Posterior cingulate gyrus (tissue), 11 donors: Measurements from ENCODE around the gene HLA-DPA1.
A peak's percentile ranks its signal among the peaks of the same experiment; 100 is the strongest.

Experiments
- DNase-seq, 10 donors: peaks; one replicate each; pipeline versions ENCODE4 v3.0.0 to v3.0.0-alpha.2; 2020 to 2021; ENCODE audit warnings: mixed read lengths in 3 of 10
- intact Hi-C: fragments of 100-400 bp; cut with DNase I; formaldehyde crosslinking; loops from one replicate; pipeline ENCODE4 v1.15.1; 2023

The HLA-DPA1 gene

DNA sequence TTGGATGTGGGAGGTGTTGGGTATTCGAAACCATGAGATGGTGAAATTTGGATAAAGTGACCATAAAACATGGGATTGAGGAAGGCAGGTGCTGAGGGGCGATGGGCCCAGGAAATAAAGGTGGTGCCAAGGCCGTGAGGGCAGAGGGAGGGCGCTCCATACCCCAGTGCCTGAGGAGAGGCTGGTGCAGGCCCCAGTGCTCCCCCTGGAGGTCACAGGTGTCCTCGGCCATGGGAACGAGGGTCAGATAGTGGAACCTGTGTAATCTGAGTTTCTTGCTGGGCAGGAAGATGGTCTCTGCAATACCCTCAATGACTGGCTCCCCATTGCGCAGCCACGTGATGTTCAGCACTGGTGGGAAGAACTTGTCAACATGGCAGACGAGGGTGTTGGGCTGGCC, 18.5 kb upstream of the HLA-DPA1 start:
- intact Hi-C loops = no loop called here
- no peak for DNase-seq

DNA sequence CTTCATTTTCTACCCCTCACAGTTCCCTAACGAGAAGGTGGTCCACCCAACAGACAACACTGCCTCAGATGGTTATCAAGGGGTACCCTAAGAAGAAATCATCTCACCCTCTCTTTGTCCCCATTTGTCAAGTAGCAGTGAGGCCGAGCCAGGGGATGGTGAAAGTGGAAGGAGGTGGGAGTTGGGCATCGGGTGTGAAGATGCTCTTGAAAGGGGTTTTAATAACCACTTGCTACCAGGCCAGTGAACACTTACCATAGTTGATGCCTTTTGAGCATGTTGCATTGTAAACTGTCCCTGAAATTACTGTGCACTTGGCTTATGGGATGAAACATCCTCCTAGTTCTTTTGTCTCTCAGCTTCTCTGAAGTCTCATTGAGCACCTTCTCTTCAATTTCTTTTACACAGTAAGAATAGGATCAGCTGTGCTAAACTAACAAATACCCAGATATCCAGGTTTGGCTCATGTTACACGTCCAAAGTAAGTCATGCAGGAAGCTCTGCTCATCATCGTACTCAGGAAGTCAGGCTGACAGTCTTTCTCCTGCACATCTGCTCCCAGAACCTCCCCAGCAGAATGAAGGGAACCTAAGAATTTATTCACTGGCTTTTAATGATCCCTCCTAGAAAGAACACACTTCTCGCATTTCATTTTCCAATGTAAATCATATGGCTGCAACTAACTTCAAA, 15.6 kb upstream of the HLA-DPA1 start:
- intact Hi-C loops = loop anchor here (10.0 kb wide), 1 partner anchor 74 kb away; no protein-coding TSS in a partner anchor

DNA sequence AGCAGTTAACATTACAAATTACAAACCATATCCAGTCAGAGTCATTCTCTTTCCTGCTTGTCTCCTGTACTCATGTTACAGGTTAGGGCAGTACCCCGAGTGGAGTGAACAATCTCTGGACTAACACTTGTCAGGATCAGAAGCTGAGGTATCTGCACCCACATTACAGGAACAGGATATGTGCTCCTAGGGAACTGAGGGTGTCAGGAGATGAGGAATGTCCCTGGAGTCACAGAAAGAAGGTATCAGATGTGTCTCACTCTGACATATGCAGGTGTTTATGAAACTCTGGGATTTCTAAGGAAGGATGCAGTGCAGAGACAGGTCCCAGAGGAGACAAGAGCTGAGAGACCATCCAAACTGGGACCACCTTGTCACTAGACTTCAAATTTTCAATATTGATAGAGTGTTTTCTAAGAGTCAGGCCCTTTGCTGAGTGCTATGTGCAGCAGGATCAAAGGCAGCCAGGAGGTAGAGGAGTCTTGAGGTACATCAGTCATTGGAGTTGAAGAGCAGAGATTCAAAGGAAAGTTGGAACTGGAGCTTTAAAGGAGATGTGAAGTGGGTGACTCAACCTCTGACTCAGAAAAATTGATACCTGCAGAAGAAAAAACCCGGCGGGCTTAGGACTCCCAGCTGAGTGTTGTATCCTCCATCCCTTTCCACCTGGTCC, 14.9 kb upstream of the HLA-DPA1 start:
- intact Hi-C loops = loop anchor here (10.0 kb wide), 1 partner anchor 74 kb away; no protein-coding TSS in a partner anchor
- no peak for DNase-seq

More for the DNA sequence above, 15.6 kb upstream of the HLA-DPA1 start:
- no peak for DNase-seq

DNA sequence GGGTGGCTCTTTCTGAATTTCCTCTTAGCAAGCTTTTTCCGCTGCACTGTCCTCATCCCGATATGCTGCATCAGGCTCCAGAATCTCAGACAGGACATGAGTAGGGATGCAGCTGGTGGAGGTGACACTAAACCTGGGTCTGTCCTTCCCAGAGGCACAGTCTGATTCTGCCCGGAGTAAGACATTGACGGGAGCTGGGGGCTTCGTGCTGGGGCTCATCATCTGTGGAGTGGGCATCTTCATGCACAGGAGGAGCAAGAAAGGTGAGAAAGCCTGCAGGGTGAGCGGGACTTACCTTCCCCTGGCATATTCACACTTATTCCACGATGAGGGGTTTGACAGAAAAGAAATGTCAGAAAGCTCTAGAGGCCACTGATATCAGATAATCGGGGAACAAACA, 12.2 kb upstream of the HLA-DPA1 start:
- intact Hi-C loops = loop anchor here (10.0 kb wide), 1 partner anchor 71 kb away; no protein-coding TSS in a partner anchor
- DNase-seq = no peak

DNA sequence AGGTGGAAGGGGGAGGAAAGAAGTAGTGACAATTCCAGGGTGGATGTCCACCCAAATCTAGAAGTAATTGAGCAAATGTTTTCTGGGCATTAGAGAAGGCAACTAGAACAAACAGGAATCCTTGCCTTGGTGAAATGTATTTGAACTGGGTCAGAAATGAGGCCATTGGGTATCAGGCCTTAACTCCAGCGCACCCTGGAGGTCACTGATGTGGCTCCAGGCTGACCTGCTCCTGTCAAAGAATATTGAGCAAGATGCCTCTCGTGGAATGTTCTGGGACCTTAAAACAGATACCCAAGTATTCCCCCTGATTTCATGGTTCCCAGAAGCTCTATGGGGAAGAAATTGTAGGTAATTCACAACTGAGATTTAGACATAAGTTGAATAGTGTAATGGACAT, 9.3 kb upstream of the HLA-DPA1 start:
- intact Hi-C loops = loop anchor here (10.0 kb wide), 1 partner anchor 68 kb away; no protein-coding TSS in a partner anchor
- DNase-seq = no peak

DNA sequence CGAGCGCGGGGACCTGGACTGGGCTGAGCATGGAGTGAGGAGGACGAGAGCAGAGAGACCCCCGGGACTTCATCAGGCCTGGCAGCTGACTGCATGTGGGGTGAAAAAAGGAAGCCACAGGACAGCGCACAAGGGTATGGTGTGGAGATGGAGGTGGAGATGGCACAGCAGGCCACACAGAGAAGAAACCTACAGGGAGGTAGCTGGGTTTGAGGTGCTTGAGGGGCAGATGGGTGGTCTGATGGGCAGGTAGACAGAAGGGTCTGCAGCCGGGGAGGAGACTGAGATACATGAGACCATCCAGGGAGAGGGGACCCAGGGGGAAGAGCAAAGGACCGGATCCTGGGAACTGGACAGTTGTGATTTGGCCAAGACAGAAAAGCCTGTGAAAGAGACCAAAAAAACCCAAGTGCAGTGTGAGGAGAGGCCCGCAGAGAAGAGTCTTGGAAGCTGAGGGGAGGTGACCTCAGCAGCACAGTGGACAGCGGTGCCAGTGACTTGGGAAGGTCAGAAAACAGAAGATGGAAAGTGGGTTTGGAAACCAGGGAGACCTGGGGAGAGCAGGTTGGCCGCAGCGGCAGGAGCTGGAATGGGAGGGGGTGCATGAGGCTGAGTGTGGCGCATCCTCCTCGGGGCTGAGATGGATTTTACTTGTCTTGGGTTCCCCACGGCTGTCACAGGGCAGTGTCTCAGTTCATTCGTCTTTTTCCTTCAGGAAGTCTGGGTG, 7.8 kb upstream of the HLA-DPA1 start:
- intact Hi-C loops = loop anchor here (10.0 kb wide), 1 partner anchor 66 kb away; no protein-coding TSS in a partner anchor
- DNase-seq = no peak

DNA sequence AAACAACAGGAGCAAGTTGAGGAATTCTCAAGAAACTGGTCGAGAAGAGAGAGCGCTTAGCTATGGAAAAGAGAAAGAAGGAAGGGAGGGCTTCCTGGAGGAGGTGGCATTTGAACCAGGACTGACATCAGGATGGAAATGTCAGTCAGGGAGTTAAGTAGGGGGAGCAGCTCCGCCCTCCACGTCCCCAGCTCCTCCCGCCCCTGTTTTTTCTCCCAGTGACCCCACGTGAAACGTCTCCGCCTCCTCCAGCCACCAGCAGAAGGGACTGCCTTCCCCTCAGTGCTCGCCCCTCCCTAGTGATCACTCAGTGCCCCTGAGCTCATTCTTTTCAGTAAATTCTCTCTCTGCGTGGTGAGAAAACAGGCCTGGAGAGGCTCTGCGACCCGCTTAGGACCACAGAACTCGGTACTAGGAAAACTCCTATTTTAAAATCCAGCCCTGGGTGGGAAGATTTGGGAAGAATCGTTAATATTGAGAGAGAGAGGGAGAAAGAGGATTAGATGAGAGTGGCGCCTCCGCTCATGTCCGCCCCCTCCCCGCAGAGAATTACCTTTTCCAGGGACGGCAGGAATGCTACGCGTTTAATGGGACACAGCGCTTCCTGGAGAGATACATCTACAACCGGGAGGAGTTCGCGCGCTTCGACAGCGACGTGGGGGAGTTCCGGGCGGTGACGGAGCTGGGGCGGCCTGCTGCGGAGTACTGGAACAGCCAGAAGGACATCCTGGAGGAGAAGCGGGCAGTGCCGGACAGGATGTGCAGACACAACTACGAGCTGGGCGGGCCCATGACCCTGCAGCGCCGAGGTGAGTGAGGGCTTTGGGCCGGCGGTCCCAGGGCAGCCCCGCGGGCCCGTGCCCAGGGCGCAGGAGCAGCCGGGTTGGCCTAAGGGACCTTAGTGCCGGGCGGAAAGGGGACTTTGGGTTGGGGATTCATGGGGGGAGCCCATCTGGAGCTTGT, 7.0 kb upstream of the HLA-DPA1 start:
- intact Hi-C loops = loop anchor here (10.0 kb wide), 1 partner anchor 66 kb away; no protein-coding TSS in a partner anchor
- DNase-seq = peak in 7 of 10 donors; percentile 26 to 89 (median 43)

DNA sequence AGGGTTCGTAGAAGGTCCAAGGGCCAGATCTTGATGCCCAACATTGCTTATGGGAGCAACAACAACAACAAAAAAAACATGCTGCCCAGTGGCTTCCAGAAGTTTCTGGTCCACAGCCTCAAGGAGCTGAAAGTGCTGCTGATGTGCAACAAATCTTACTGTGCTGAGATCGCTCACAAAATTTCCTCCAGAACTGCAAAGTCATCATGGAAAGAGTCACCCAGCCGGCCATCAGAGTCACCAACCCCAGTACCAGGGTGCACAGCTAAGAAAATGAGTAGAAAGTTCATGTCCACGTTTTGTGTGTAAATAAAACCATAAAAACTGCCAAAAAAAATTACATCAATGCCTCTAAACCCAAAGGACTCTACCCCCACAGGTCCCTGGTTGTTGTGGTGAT, 6.1 kb upstream of the HLA-DPA1 start:
- intact Hi-C loops = no loop called here
- no peak for DNase-seq

DNA sequence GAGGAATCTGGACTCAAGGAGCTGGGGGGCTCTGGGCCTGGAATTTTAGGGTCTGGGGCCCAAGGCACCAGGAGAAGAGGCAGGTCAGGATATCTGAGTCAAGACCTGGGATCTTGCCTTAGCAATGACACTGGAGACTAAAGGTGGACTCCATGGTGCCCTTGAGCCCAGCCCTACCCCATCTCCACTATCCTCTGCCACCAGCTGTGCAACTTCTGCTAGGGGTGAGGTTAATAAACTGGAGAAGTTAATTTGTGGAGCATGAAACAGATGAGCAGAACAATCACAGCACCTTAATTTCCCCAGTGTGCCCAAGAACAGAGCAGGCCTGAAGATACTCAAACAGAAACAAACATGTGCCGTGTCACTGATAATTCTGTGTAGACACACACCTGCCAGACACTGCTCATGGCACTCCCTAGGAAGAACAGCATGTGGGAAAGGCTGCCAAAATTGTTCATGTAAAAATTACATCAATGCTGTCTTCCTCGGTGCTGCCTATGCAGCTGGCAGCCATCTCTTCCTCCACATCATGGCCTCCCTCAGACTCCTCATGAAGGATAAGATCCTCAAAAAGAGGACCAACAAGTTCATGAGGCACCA, 5.6 kb upstream of the HLA-DPA1 start:
- DNase-seq = no peak
- intact Hi-C loops = no loop called here

DNA sequence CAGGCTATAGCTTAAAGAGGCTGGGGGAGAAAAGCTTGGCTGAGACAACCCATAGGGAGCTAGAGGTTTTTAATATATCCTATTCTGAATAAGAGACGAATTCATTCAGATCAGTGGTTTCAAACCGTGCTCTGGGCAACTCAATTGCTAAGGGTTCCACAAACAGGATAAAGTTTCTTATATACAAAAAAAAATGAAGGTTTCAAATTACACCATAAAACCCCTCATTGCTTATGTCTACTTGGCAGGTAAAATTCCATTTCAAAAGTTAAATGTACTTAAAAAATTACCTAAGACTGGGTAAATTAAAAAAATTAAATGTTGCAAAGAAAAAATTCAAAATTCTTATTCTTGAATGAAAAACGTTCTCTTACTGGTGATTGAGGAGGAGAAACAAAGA, 5.0 kb upstream of the HLA-DPA1 start:
- no peak for DNase-seq
- intact Hi-C loops = no loop called here

DNA sequence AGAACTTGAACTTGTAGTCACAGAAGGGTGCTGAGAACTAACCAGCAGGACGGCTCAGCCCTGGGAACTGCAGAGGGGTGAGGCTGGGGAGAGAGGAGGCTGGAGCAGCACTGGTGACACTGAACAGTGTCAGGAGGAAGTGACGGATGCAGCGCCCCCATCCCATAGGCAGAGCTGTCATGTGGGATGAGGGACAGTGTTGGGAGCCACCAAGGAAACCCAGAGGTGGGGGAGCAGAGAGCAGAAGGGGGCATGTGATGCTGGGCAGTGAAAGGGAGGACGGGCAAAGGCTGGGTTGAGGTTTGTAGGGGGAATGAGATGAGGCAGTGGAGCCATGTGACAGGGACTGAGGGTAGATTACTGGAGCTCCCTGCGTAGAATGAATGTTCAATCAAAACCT, 4.5 kb upstream of the HLA-DPA1 start:
- no peak for DNase-seq
- intact Hi-C loops = no loop called here

DNA sequence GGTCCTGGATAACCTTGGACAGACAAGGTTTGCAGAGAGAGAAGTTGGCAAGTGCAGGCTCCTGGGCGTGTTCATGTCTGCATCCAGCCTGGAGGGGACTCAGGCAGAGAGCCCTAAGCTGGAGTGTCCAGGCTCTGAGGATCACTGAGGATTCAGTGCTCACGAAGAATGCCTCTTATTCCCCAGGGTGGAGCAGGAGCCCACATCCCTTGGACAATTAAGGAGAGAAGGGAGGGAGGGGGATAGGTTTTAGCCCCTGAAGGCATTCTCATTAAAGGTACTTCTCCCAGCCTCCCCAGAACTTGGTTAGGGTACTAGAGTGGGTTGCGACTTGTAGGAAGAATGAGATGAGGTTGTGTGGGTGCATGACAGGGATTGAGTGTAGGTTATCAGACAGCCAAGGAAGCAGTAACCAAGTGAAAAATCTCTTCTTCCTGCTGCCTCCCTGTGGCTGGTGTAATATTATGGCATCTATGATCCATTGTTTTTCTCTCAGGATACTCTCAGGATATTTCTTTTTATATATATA, 3.0 kb upstream of the HLA-DPA1 start:
- intact Hi-C loops = no loop called here
- DNase-seq = no peak

DNA sequence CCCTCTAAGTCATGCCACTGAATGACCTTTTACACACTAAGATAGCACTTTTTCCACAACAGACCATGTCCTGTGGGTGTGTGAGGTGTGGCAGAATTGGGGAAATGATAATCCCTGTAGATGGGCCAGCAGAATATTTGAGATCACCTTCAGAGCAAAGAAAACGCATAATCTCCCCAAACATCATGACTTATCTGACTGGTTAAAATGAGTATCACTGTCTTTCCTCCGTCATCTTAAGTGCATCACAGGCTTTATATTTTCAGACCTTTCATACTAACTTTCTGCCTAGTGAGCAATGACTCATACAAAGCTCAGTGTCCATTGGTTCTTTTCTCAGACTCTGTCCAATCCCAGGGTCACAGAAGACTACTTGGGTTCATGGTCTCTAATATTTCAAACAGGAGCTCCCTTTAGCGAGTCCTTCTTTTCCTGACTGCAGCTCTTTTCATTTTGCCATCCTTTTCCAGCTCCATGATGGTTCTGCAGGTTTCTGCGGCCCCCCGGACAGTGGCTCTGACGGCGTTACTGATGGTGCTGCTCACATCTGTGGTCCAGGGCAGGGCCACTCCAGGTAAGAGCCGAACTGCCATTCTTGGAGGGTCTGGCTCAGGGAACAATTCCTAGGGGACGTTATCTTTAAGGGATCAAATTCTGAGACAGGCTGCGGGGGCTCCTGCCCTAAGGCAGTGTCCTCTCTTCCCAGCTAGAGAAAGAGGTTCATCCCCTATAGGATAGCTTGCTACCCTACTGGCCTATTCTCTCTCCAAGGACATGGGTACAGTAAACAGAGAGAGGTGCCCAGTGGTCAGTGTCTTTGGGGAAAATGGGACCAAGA, 2.3 kb upstream of the HLA-DPA1 start, which contains the start of gene HLA-DPB1:
Gene HLA-DPB1 (plus strand): TSS at position 423 of the 838 bp plus-strand sequence. CDS start 52 bp downstream, at position 475.
- intact Hi-C loops = no loop called here

DNA sequence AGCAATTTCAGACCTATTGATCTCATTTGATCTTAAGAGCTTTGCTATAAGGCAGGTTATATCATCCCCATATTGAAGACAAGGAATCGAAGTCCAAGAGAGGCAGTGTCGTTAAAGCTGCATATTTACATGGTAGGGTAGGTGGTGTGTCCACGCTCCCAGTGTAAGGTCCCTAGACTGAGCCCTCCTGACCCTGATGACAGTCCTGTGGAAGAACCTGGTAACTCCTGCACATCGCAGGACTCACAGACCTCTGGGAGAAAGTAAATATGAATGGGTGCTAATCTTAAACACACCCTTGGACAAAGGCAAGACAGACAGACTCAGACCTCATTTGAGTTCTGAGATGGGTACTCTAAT, 1.7 kb upstream of the HLA-DPA1 start:
- DNase-seq = no peak
- intact Hi-C loops = no loop called here

More for the DNA sequence above, 2.3 kb upstream of the HLA-DPA1 start, which contains the start of gene HLA-DPB1:
- no peak for DNase-seq

DNA sequence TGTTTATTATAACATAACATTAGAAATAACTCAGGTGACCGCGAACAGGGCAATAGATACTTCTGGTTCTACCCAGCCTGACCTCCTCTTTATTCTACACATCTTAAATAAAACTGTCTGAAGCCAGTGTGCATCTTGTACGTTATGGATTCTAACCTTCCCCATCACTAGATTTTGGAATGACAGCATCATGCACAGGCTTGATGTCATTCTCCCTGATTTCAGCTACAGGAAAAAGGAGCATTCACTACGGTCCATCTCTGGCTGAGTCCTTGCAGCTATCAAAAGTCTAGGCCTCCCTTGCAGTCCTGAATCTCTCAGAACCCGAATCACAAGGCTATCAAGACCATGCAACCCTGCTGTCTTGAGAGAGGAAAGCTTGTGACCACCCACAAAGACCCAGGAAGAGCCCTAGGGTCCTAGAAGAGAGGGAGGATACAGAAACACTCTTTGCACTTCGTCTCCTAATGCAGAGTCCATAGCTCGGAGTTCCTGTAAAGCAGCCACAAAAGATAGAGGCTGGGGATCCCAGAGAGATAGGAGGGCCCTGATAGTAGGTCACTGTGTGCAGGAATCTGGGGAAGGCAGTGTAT, 845 bp downstream of the HLA-DPA1 start:
- no peak for DNase-seq
- intact Hi-C loops = no loop called here

DNA sequence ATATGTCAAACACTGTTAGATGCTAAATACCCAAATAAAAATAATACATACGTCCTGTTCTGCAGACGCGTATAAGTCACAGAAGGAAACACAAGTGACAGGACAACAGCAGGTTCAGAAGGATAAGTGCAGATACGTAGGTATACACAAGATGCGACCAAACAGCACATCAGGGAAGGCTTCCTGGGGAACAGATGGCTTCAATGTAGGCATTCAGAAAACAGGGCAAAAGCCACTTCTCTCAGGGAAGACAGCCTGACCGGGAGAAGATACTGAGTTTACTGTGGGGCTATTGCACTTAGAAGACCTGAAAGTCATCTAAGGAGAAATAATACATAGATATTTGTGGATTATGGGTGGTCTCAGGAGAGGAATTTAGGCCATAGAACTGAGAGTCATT, 1.9 kb downstream of the HLA-DPA1 start:
- intact Hi-C loops = no loop called here

DNA sequence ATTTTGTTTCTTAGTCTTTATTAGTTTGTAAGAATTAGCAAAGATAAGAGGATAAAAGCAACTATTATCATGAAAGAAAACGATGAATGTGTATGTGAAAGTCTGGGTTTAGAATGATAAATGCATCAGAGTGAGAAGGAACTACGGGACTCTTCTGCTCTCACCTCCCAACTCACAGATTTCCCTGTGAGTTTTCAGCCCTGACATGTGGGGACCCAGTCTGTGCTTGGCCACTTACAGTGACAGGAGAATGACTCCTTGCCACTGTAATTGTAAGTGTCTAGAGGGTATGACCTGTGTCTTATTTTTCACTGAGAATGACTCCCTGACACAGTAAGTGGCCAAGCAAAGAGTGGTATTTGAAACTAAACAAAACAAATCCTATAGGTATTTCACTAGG, 2.5 kb downstream of the HLA-DPA1 start:
- no peak for DNase-seq
- intact Hi-C loops = no loop called here

More for the DNA sequence above, 1.9 kb downstream of the HLA-DPA1 start:
- no peak for DNase-seq
